Activated CD4-positive, alpha-beta T cell treated with anti-CD3 and anti-CD28 coated beads, Interleukin-2, Interleukin-4, amounts not matched to agents 100 ng/mL and 50 ng/mL, durations not matched to agents 16 hours and 8 hours (primary cell): Measurements from ENCODE around the gene FOXF1.

Experiments used
- DNase-seq: peaks from one replicate; pipeline ENCODE4 v3.0.0-alpha.2; 2020; ENCODE audit warnings: low spot score

Gene FOXF1

DNA sequence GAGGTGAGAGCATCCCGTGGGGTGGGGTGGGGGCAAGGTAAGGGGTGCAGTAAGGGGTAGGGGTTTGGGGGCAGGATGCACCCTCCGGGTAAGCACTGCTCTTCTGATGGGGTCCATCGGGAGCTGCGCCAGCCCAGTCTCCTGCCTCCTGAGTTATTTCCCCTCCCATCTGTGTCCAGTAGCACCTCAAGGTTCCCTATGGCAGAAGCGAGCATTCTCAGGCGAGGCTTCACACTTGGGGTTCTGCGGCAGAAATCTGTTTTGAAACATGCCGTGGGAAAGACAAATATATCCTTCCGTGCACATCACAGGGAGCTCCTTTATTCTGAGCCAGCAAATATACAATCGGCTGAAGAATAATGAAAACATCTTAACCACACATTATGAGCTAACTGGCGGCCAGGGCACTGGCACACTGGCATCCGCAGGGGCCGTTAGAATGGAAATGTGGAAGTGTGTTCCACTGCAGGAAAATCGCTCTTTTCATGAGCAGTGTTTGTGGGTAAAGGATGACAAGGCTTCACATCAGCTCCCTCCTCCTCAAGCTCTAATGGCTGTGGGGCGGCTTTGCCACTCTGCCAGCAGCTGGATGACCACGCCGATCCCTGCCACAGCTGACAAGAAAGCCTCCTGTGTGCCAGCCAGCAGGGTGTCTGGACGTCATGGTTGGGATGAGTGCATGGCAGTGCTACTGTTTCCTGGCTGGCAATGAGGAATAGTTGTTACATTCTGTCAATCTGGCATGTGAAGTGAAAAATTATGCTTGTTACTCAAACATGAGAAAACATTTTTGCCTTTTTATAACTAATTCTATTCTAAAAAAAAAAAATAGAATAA is 24.7 kb downstream of the FOXF1 start:
- DNase-seq = no peak

DNA sequence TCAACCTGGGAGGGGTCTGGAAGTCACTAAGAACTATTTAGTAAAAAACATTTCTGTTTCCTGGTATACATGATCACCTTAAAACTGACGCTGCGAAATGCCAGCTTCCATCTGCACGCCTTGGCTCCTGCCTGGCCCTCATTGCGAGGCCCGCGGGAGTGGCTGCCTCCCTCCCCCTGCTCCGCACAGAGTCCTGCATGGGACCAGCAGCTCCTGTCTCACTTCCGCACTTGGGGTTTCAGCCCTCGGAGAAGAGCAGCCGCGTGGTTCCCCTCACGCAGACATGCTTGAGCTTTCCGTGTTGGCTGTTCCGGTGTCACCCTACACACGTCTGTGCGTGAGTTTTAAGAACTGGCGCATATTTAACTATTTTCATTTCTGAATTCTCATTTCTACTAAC is 26.3 kb downstream of the FOXF1 start:
- no peak for DNase-seq

- DNase-seq = no peak
These were observed 27.2 kb downstream of the FOXF1 start for GRCh38 chr16:86537486-86537885.

- no peak for DNase-seq
These were observed 28.0 kb downstream of the FOXF1 start for GRCh38 chr16:86538196-86538780.

- DNase-seq = no peak
These were observed 30.6 kb downstream of the FOXF1 start for GRCh38 chr16:86540894-86541293.

- no peak for DNase-seq
These were observed 31.2 kb downstream of the FOXF1 start for GRCh38 chr16:86541560-86541959.

DNA sequence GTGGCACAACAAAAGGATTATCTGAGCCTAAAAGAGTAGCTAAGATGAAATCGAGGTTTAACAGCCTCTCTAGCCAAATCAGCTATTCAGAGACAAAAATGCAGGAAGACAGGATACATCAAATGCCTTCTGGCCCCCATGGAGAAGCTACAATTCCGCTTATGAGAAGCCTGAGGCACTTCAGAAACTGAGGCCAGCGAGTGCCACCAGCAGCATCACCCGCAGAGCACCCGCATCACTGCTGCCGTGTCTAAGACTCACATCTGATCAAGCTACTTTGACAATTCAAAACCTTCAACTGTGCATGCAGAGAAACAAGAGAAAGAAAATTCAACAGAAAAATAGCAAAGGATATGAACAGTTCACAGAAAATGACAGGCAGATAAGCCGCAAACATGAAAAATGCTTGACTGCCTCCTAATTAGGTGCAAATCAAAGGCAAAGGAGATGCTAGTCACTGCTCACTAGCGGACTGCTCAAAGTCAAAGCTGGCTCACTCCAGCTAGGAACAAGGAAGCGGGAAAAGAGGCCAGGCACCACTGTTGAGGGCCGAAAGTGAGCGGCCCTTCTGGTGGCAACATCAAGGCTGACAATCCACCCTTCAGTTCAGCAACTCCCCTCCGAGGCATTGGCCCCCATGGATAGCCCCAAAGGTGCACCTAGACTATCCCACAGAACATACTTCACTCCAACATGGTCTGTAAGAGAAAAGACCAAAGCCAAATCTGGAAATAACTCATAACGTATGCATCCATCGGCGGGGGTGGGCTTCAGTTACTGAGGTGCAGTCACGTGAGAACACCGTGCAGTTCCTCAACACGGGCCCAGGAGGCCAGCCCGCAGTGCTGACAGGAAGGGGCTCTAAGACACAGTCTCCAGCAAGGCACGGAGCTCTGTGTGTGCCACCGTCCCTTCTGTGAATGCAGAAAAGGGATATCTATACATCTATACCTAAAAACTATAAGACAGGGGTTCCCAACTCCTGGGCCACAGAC is 32.7 kb downstream of the FOXF1 start:
- no peak for DNase-seq

DNA sequence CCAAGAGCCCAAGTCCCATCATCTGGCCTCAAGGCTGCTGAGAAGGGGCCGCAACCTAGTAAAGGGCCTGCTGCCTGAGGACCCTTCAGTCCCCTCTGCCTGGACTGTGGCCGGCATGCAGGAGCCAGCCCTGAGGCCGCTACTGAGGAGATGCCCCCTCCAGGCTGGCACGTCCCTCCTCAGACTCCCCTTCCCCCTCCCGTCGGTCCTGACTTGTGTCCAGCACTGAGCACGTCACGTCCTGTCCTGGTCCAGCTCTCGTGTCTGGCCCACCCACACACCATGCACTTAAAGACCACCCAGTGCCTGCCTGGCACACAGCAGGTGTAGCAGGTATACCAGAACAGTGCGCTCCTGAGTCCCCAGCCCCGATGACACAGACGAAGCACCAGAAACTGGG is 35.2 kb downstream of the FOXF1 start:
- DNase-seq = no peak

DNA sequence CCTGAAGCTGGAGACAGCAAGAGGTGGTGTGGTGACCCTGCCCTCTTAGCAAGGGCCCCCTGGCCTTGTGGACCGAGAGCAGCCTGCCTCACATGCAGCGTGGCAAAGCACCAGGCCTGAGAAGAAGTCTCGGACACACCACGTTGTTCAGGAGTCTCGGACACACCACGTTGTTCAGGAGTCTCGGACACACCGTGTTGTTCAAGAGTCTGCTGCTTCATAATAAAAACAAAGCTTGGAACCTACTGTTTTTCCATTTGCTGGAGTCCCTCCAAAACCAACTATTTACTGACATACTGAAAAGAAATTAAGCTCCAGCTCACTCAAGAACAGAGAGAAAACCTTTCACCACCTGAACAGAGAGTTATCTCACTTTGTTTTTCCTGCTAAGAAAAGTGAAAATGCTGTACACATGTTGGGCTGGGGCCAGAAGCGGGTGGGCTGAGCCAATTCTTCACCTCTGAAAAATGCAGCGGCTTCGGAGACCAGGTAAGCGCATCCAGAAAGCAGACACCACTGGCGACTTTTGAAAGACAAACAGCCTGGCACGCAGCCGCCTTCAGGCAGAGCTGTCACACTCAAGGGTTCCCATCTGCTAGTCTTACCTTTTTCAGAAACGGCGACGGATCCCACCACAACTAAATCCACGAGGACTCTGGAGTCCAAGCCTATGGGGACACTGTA is 35.8 kb downstream of the FOXF1 start:
- DNase-seq = no peak

- no peak for DNase-seq
These were observed 36.3 kb downstream of the FOXF1 start for GRCh38 chr16:86546638-86547013.

DNA sequence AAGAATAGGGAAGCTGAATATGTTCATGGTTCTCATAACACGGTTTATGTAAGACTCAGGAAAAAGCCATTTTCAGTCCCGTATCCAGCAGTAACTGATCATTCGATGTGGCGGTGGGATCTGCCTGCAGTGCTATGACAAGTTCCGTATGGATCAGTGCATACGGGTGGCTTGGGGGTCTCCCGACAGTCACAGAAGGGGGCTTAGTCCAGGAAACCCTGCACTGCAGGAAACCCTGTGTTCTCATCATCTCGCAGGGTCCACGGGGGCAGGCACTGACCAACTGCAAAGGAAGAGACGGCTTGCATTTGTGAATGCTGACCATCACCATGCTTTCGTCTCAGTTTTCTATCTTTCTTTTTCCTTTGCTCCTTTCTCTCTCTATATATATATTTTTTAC is 37.0 kb downstream of the FOXF1 start:
- DNase-seq = no peak

- peak; percentile 65 for DNase-seq
These were observed 39.0 kb downstream of the FOXF1 start for GRCh38 chr16:86549076-86549892.

GRCh38 chr16:86549893-86550190 is 39.5 kb downstream of the FOXF1 start:
- DNase-seq = no peak

- DNase-seq = no peak
These were observed 40.0 kb downstream of the FOXF1 start for GRCh38 chr16:86550281-86550680.

- DNase-seq = no peak
These were observed 43.0 kb downstream of the FOXF1 start for GRCh38 chr16:86553356-86553755.

DNA sequence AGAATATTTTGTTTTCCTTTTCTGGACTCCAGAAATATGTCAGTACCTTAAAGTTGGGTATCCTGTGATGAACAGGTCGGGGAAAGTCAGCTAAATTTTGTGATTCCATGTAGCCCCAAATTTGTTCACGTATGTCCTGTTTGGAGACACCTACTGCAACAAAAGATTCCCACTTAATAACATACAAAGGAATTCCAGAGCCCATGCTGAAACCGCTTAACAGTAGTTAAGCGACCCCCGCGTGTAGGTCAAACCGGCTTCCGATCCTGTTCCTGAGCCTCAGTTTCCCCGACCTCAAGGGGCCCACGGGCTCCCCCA is 44.2 kb downstream of the FOXF1 start:
- no peak for DNase-seq

DNA sequence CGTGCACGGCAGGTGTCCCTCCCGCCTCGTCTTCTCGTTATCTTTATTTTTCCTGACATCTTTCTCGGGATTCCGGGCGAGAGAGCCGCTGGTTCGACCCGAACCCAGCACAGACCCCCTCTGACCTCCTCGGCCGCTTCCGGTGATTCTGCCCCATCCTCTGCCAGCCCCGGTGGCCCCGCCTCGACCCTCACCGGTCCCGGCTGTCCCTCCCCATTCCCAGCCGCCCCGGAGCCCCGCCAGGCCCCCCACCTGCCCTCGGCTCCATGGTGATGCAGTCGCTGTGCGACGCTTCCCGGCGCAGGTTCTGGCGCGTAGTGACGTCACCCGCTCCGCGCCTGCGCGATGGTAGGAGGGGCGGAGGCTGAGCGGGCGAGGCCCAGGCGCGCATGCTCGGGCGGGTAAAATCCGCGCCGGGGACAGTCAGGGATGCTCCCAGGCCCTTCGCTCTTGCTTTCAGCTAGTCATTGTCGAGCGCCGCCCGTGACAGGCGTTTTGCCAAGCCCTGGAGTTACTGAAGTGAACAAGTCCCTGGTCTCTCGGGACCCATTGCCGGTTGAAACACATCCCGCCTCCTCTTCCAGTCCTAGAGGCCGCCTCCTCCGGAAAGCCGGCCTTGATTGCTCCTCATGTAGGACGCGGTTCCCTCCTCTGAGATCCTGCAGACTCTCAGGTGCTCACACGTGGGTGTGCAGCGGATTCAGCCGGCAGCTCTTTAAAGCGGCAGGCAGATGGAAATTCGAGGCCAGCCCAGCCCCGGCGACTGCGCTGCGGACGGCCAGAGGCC is 44.8 kb downstream of the FOXF1 start, which contains the start of gene MTHFSD:
Gene MTHFSD, minus strand, starts transcription at position 319 of the 787 bp plus-strand sequence. Its CDS starts 51 bp downstream, at position 268.
- peak; percentile 95 for DNase-seq

DNA sequence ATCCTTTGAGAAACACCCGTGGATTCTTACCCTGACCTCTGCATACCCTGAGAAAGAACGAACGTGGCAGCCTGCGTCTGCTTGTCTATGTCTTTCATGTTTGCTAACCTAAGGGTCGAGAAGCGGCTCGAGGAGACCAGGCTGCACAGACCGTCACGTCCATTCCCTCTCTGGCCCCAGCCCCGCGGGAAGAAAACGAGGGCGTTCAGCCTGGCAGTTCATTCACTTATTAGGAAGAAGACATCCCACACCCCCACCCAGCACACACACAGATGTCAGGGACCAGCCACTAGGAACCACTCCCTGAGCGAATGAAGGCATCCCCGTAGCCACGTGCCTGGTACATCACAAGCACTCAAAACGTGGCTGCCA is 45.4 kb downstream of the FOXF1 start:
- DNase-seq = no peak

DNA sequence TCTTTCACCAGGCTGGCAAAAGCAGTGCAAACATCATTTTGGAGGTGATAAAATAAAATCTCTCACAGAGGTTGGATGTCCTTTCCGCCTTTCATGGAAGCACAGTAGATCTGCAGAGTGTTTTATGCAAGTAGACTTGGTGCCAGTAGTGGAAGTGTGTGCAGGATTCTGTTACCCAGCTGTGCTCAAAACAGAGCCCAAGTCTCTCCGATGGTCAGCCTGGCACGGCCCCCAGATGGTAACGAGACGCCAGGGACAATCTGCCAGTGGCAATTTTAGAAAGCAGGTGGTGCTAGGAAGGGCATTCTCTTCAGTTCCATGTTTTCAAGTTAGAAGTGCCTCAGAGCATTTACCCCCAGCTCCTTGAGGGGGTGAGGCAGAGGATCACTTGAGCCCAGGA is 46.2 kb downstream of the FOXF1 start:
- no peak for DNase-seq

DNA sequence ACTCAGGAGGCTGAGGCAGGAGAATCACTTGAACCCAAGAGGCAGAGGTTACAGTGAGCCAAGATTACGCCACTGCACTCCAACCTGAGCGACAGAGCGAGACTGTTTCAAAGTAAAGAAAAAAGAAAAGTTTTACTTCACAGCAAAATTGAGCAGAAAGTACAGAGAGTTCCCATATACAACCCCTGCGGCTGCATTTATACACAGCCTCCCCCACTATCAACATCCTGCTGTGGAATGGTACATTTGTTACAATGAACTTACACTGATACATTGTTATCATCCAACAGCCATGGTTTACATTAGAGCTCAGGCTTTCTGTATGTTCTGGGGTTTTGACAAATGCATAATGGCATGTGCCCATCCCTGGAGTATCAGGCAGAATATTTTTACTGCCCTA is 47.3 kb downstream of the FOXF1 start:
- no peak for DNase-seq
